PFSK-1 (cell line): ENCODE data around the gene NMD3.

Experiments
- POLR2AphosphoS5 ChIP-seq: IDR thresholded peaks from 2 replicates; pipeline ENCODE4 v1.6.1; 2012; ENCODE audit warnings: low read depth, mild to moderate bottlenecking, control low read depth, low read length, moderate library complexity
- SIN3A ChIP-seq: IDR thresholded peaks from 2 replicates; pipeline ENCODE4 v1.6.1; 2012; ENCODE audit warnings: mild to moderate bottlenecking, low read length, moderate library complexity, borderline replicate concordance; ENCODE audit not compliant: insufficient read depth
- TAF1 ChIP-seq: IDR thresholded peaks from 2 replicates; pipeline ENCODE4 v1.6.1; 2012; ENCODE audit warnings: low read length, control low read depth, borderline replicate concordance; ENCODE audit not compliant: insufficient read depth
- TF ChIP-seq, protein P1 (sequence below), 2 experiments: IDR thresholded peaks; 2 replicates each; pipeline versions ENCODE4 v1.6.1 to v1.8.0; 2011 to 2012; ENCODE audit warnings: low read depth in 2 of 2, low read length in 2 of 2, control low read depth in 1 of 2, inconsistent platforms in 1 of 2, mild to moderate bottlenecking in 1 of 2, moderate library complexity in 1 of 2; ENCODE audit not compliant: insufficient read depth in 1 of 2

DNA sequence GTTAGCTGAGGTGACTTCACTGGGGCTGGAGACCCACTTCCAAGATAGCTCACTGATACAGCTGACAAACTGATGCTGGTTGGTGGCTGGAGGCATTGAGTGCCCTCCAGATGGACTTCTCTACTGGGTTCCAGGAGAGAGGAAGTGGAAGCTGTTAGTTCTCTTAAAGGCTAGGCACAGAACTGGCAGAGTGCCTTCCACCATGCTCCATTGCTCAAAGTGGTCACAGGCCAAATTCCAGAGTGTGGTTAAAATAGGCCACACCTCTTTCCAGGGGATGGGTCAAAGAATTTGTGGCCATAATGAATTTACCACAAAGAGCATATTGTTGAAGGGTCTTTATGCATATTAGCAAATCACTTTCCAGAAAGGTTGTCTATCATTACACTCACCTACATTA is 74.2 kb downstream of the NMD3 start:
- no peak for TF ChIP-seq POLR2AphosphoS5
- TF ChIP-seq, protein P1, sequence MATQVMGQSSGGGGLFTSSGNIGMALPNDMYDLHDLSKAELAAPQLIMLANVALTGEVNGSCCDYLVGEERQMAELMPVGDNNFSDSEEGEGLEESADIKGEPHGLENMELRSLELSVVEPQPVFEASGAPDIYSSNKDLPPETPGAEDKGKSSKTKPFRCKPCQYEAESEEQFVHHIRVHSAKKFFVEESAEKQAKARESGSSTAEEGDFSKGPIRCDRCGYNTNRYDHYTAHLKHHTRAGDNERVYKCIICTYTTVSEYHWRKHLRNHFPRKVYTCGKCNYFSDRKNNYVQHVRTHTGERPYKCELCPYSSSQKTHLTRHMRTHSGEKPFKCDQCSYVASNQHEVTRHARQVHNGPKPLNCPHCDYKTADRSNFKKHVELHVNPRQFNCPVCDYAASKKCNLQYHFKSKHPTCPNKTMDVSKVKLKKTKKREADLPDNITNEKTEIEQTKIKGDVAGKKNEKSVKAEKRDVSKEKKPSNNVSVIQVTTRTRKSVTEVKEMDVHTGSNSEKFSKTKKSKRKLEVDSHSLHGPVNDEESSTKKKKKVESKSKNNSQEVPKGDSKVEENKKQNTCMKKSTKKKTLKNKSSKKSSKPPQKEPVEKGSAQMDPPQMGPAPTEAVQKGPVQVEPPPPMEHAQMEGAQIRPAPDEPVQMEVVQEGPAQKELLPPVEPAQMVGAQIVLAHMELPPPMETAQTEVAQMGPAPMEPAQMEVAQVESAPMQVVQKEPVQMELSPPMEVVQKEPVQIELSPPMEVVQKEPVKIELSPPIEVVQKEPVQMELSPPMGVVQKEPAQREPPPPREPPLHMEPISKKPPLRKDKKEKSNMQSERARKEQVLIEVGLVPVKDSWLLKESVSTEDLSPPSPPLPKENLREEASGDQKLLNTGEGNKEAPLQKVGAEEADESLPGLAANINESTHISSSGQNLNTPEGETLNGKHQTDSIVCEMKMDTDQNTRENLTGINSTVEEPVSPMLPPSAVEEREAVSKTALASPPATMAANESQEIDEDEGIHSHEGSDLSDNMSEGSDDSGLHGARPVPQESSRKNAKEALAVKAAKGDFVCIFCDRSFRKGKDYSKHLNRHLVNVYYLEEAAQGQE (IDR thresholded peaks at IDR 0.05; ENCODE audit: insufficient read depth in 1 of 2, low read depth in 2 of 2, low read length in 2 of 2), result no peak
- no peak for TF ChIP-seq TAF1
- TF ChIP-seq SIN3A, result no peak
